Brain microvascular endothelial cell (primary cell): ENCODE results near the gene RPAP3.

Experiments used
- DNase-seq: peaks from one replicate; pipeline ENCODE4 v3.0.0-alpha.2; 2020
- H3K27ac ChIP-seq: fragments of 250-450 bp; sonication (Bioruptor Pico); 2 replicates; pipeline ENCODE4 v1.5.1; 2020; ENCODE audit warnings: mild to moderate bottlenecking, moderate library complexity
- H3K27me3 ChIP-seq: fragments of 250-450 bp; sonication (Bioruptor Pico); replicated peaks from 2 replicates; pipeline ENCODE4 v1.5.1; 2020; ENCODE audit warnings: mild to moderate bottlenecking
- H3K36me3 ChIP-seq: fragments of 250-450 bp; sonication (Bioruptor Pico); replicated peaks from 2 replicates; pipeline ENCODE4 v1.5.1; 2020; ENCODE audit warnings: mild to moderate bottlenecking
- H3K4me3 ChIP-seq: 2 replicates; pipeline ENCODE4 v1.5.1; 2011; ENCODE audit warnings: low read depth, mild to moderate bottlenecking, control low read depth, low read length, moderate library complexity
- in situ Hi-C: cut with HindIII; loops from 2 replicates; pipeline ENCODE4 v1.10.0; 2017; ENCODE audit warnings: low sequenced_read_pairs, low pct_ligation_motif_present
- TF ChIP-seq, protein P1 (sequence below): IDR thresholded peaks from 2 replicates; pipeline ENCODE4 v1.5.1; 2011; ENCODE audit warnings: low read depth, mild to moderate bottlenecking, moderate library complexity, low read length, control low read depth, inconsistent platforms; ENCODE audit errors: missing control alignments

RPAP3 gene

DNA sequence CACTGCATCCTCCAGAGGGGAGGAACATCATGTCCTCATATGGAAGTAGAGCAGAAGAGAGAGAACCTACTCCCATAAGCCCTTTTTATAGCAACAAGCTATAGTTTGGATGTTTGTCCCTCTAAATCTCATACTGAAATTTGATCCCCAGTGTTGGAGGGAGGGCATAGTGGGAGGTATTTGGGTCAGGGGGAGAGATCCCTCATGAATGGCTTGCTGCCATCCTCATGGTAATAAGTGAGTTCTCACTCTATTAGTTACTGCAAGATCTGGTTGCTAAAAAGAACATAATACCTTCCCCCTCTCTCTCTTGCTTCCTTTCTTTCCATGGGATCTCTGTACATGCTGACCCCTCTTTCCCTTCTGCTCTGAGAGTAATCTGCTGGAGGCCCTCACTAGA, 93.9 kb downstream of the RPAP3 start:
- in situ Hi-C loops, result no loop called here
- H3K27ac ChIP-seq, result no peak overlapping the region
- H3K27me3 ChIP-seq, result no peaks in the 10 kb centered on the region
- TF ChIP-seq, protein P1, sequence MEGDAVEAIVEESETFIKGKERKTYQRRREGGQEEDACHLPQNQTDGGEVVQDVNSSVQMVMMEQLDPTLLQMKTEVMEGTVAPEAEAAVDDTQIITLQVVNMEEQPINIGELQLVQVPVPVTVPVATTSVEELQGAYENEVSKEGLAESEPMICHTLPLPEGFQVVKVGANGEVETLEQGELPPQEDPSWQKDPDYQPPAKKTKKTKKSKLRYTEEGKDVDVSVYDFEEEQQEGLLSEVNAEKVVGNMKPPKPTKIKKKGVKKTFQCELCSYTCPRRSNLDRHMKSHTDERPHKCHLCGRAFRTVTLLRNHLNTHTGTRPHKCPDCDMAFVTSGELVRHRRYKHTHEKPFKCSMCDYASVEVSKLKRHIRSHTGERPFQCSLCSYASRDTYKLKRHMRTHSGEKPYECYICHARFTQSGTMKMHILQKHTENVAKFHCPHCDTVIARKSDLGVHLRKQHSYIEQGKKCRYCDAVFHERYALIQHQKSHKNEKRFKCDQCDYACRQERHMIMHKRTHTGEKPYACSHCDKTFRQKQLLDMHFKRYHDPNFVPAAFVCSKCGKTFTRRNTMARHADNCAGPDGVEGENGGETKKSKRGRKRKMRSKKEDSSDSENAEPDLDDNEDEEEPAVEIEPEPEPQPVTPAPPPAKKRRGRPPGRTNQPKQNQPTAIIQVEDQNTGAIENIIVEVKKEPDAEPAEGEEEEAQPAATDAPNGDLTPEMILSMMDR, result no peak
- no peaks in the 10 kb centered on the region for H3K36me3 ChIP-seq
- no peak for DNase-seq
- H3K4me3 ChIP-seq, result no peak overlapping the region
